ENCODE data around the gene ITIH5.

The ITIH5 gene

DNA sequence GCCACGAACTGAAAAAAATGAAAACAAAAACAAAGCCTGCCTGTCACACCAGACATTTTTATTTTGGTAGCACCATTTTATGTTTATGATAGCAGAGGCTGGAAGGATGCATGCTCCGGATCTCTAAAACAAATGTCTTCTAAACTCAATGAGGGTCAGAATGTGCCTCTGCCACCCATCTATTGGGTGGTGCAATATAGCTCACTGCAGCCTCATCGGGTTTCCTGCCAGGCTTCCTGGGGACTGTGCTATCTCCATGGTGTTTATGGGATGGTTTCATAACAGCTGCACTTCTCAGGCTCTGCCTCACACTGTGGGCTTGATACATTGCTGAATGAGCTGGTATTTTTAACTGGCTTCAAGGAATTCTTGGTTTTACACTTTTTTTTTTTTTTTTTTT lies 94.4 kb downstream of the ITIH5 start:
- DNase-seq (ENCODE audit: low read depth), result no peak
- TF ChIP-seq, protein P1, sequence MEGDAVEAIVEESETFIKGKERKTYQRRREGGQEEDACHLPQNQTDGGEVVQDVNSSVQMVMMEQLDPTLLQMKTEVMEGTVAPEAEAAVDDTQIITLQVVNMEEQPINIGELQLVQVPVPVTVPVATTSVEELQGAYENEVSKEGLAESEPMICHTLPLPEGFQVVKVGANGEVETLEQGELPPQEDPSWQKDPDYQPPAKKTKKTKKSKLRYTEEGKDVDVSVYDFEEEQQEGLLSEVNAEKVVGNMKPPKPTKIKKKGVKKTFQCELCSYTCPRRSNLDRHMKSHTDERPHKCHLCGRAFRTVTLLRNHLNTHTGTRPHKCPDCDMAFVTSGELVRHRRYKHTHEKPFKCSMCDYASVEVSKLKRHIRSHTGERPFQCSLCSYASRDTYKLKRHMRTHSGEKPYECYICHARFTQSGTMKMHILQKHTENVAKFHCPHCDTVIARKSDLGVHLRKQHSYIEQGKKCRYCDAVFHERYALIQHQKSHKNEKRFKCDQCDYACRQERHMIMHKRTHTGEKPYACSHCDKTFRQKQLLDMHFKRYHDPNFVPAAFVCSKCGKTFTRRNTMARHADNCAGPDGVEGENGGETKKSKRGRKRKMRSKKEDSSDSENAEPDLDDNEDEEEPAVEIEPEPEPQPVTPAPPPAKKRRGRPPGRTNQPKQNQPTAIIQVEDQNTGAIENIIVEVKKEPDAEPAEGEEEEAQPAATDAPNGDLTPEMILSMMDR (IDR thresholded peaks at IDR 0.05; ENCODE audit: insufficient read depth, low read depth, low read length, missing control alignments), result no peak
- H3K4me3 ChIP-seq (ENCODE audit: low read length), result no peak overlapping the region

DNA sequence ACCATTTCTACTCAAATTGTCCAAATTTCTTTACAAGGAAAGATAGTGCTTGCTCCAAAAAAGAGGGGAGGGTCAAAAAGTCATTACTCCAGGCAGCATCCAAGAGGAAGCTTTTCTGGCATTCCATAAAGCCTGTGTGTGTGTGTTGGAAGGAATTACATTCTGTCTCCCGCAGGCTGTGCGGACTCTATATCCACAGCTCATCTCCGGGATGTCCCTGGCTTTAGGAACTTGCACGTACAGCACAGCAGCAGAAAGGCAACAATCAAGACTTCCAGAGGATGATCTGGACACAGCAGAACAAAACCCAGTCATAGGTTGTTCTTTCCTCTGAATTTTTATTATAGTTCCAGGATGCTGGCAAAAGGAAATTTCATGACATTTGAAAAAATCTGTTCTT lies 94.8 kb downstream of the ITIH5 start:
- TF ChIP-seq, protein P1 (IDR thresholded peaks at IDR 0.05; ENCODE audit: insufficient read depth, low read depth, low read length, missing control alignments), result no peak
- no peak for DNase-seq (ENCODE audit: low read depth)
- H3K4me3 ChIP-seq (ENCODE audit: low read length), result no peak overlapping the region

- TF ChIP-seq, protein P1 (IDR thresholded peaks at IDR 0.05; ENCODE audit: insufficient read depth, low read depth, low read length, missing control alignments), result no peak
- no peak for DNase-seq (ENCODE audit: low read depth)
- H3K4me3 ChIP-seq (ENCODE audit: low read length), result no peak overlapping the region
Measured at GRCh38 chr10:7567911-7568620, 98.7 kb downstream of the ITIH5 start.

DNA sequence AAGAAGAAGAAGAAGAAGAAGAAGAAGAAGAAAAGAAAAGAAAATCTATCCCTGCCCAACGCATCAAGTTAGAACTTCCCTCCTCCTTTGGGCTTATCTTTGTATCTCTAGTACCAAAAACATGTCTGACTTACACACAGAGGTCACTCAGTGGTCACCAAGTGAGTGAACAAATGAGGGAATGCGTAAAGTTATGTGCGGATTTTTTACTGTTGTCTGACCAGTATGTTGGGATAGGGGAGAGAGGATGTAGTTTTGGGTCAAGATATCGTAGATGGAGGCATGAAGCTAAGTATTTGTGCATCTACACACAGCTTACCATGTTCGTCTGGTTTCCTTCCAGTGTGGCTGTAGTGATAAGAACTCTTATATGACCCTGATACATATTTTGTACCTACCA lies 99.9 kb downstream of the ITIH5 start:
- TF ChIP-seq, protein P1 (IDR thresholded peaks at IDR 0.05; ENCODE audit: insufficient read depth, low read depth, low read length, missing control alignments), result no peak
- no peak for DNase-seq (ENCODE audit: low read depth)
- no peak overlapping the region for H3K4me3 ChIP-seq (ENCODE audit: low read length)

DNA sequence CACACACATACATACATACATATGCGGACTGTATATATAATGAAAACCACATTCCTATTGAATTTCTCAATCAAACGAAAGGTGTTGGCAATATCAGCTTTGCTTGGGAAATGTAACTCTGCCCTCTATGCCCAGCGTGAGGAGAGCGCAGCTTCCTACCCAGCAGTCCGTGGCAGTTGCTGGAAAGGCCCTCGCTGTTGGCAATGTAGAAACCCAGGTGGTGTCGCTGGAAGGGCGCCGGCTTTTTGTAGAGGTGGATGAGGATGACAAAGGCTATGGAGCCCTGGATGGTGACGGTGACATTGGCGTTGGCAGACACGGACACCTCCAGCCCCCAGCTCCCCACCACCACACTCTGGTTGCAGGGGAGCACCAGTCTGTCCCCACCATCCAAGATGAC lies 100.9 kb downstream of the ITIH5 start:
- TF ChIP-seq, protein P1 (IDR thresholded peaks at IDR 0.05; ENCODE audit: insufficient read depth, low read depth, low read length, missing control alignments), result no peak
- H3K4me3 ChIP-seq (ENCODE audit: low read length), result no peak overlapping the region
- no peak for DNase-seq (ENCODE audit: low read depth)

- DNase-seq (ENCODE audit: low read depth), result no peak
- no peak overlapping the region for H3K4me3 ChIP-seq (ENCODE audit: low read length)
- TF ChIP-seq, protein P1 (IDR thresholded peaks at IDR 0.05; ENCODE audit: insufficient read depth, low read depth, low read length, missing control alignments), result no peak
Measured at GRCh38 chr10:7563770-7564169, 103.0 kb downstream of the ITIH5 start.

- TF ChIP-seq, protein P1 (IDR thresholded peaks at IDR 0.05; ENCODE audit: insufficient read depth, low read depth, low read length, missing control alignments), result no peak
- no peak overlapping the region for H3K4me3 ChIP-seq (ENCODE audit: low read length)
Measured at GRCh38 chr10:7563368-7563767, 103.4 kb downstream of the ITIH5 start.

More at GRCh38 chr10:7563368-7563767, 103.4 kb downstream of the ITIH5 start:
- no peak for DNase-seq (ENCODE audit: low read depth)

Data from epithelial cell of esophagus (primary cell).